ENCODE measurements around the gene CDC6. TPM values are rescaled to one million over a fixed set of nuclear protein-coding genes. Genes with fewer than 3 reads are reported as not detected.

The CDC6 gene
- polyA plus RNA-seq (2012; ENCODE audit: missing spikeins), result 39.5 TPM

DNA sequence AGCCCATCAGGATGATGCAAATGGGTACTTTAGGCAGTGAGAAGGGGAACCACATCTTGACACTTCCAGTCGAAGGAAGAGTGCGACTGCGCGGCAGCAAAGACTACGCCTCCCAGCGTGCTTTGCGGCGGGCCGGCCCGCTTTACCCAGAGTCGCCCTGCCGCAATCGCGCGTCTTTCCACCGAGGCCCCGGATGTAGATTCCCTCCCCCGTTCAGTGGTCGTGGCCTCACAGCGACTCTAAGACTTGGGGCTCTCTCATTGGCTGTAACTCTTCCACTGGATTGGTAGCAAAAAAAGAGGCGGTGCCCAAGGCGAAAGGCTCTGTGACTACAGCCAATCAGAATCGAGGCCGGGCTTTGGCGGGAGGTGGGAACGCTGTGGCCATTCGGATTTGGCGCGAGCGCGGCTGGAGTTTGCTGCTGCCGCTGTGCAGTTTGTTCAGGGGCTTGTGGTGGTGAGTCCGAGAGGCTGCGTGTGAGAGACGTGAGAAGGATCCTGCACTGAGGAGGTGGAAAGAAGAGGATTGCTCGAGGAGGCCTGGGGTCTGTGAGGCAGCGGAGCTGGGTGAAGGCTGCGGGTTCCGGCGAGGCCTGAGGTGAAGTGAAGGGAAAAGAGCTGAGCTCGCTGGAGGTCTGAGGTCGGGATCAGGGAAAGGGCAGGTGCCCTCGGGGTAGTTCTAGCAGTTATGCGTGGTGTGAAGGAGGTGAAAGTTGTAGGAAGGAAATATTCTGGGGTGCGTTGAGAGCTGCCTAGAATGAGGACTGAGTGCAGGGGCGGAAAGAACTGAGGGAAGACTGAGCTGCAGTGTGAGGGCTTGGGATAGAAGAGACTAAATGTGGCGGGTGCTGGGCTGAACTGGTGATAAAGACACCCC, at the start of gene CDC6:
Gene CDC6 (plus strand): TSS at position 386 of the 876 bp plus-strand sequence. CDS start 1,542 bp downstream, outside the sequence.
- TF ChIP-seq TAF1 (IDR thresholded peaks at IDR 0.05; ENCODE audit: borderline replicate concordance, low read depth, low read length), result peak; percentile 85; the same call in 1 of the 2 replicates
- TF ChIP-seq POLR2A (IDR thresholded peaks at IDR 0.05; ENCODE audit: low read depth, low read length), result peak; percentile 86; the same call in 1 of the 2 replicates
- peak; percentile 88 for TF ChIP-seq POLR2AphosphoS5 (IDR thresholded peaks at IDR 0.05; ENCODE audit: low read depth, low read length)
- FAIRE-seq, result peak; percentile 88
- peak; percentile 87 for DNase-seq (ENCODE audit: insufficient read length)

DNA sequence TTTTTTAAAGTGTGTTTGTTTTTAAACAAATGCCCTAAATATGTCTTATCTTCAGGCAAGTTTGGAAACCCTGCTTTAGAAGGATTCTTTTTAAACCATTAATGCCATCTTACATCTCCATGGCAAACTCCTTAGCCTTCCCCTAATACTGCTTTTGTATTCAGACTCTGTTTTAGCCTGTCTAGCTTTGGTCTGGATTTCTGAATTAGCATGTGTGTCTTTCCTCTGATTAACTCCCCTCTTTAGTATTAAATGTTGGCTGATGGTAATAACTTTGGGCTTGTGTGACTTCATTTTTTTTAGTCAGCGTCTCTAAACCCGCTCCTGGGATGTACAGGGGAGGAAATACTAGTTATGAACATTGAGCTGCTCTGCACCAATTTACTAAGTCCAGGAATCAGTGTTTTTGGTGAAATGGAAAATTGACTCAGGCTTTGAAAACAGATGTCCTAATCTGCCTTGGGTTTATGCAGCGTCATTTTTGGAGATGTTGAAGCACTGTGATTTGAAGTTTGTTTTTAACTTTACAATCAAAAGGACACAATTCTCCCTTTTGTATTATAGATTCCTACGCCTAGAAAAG, 46.3 kb upstream of the CDC6 start:
- FAIRE-seq (no peak), DNase-seq (ENCODE audit: insufficient read length) (no peak)
- TF ChIP-seq POLR2A (IDR thresholded peaks at IDR 0.05; ENCODE audit: low read depth, low read length) (no peak), POLR2AphosphoS5 (IDR thresholded peaks at IDR 0.05; ENCODE audit: low read depth, low read length) (no peak), TAF1 (IDR thresholded peaks at IDR 0.05; ENCODE audit: borderline replicate concordance, low read depth, low read length) (no peak)

DNA sequence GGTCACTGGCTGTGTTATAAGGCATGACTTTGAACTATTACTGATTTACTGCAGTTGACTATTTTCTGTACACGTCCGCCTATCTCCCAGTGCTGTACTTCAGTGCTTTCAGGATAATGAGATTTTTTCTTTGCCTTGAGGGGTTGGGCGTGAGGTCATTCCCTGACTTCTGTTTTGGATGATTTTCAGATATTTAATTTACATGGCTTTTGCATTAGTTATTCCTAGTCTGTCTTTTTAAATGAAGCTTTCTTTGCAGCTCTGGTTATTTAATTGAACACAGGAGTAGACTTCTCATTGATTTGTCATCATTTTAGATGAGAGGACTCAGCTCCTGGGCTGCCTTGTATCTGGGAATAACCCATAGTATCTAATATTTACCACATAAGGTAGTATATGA, 44.9 kb upstream of the CDC6 start:
- DNase-seq (ENCODE audit: insufficient read length) (no peak), FAIRE-seq (no peak)
- TF ChIP-seq POLR2AphosphoS5 (IDR thresholded peaks at IDR 0.05; ENCODE audit: low read depth, low read length) (no peak), TAF1 (IDR thresholded peaks at IDR 0.05; ENCODE audit: borderline replicate concordance, low read depth, low read length) (no peak), POLR2A (IDR thresholded peaks at IDR 0.05; ENCODE audit: low read depth, low read length) (no peak)

- DNase-seq (ENCODE audit: insufficient read length) (no peak), FAIRE-seq (no peak)
- no peak for TF ChIP-seq POLR2AphosphoS5 (IDR thresholded peaks at IDR 0.05; ENCODE audit: low read depth, low read length)
These were observed 43.9 kb upstream of the CDC6 start for GRCh38 chr17:40243761-40244160.

GRCh38 chr17:40244255-40244654, 43.4 kb upstream of the CDC6 start:
- FAIRE-seq (no peak), DNase-seq (ENCODE audit: insufficient read length) (no peak)
- TF ChIP-seq POLR2AphosphoS5 (IDR thresholded peaks at IDR 0.05; ENCODE audit: low read depth, low read length), result no peak
- no peak for TF ChIP-seq POLR2A (IDR thresholded peaks at IDR 0.05; ENCODE audit: low read depth, low read length)
- no peak for TF ChIP-seq TAF1 (IDR thresholded peaks at IDR 0.05; ENCODE audit: borderline replicate concordance, low read depth, low read length)

- TF ChIP-seq TAF1 (IDR thresholded peaks at IDR 0.05; ENCODE audit: borderline replicate concordance, low read depth, low read length) (no peak), POLR2A (IDR thresholded peaks at IDR 0.05; ENCODE audit: low read depth, low read length) (no peak), POLR2AphosphoS5 (IDR thresholded peaks at IDR 0.05; ENCODE audit: low read depth, low read length) (no peak)
- no peak for DNase-seq (ENCODE audit: insufficient read length)
- no peak for FAIRE-seq
These were observed 39.7 kb upstream of the CDC6 start for GRCh38 chr17:40247926-40248495.

GRCh38 chr17:40248507-40248906, 39.2 kb upstream of the CDC6 start:
- FAIRE-seq, result no peak

DNA sequence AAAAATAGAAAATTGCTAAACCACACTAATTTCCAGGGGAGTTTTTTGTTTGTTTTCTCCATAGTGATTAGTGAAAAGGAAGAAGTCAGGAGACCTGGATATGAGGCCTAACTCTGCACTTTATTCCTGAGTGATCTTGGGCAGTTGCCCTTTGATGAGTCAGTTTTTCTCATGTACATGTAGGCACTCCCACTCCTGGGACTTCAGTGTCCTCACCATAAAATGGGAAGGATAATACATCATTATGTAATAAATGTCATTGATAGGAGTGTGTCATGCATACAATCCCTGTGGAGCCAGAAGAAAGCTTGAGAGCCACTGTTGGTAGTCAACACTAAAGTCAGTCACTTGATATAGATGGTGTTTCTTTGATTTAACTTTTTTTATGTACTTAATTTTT, 36.1 kb upstream of the CDC6 start:
- no peak for DNase-seq (ENCODE audit: insufficient read length)
- FAIRE-seq, result no peak
- TF ChIP-seq POLR2AphosphoS5 (IDR thresholded peaks at IDR 0.05; ENCODE audit: low read depth, low read length) (no peak), TAF1 (IDR thresholded peaks at IDR 0.05; ENCODE audit: borderline replicate concordance, low read depth, low read length) (no peak), POLR2A (IDR thresholded peaks at IDR 0.05; ENCODE audit: low read depth, low read length) (no peak)

More at GRCh38 chr17:40248507-40248906, 39.2 kb upstream of the CDC6 start:
- no peak for DNase-seq (ENCODE audit: insufficient read length)
- no peak for TF ChIP-seq POLR2A (IDR thresholded peaks at IDR 0.05; ENCODE audit: low read depth, low read length)
- no peak for TF ChIP-seq TAF1 (IDR thresholded peaks at IDR 0.05; ENCODE audit: borderline replicate concordance, low read depth, low read length)
- TF ChIP-seq POLR2AphosphoS5 (IDR thresholded peaks at IDR 0.05; ENCODE audit: low read depth, low read length), result no peak

GRCh38 chr17:40253565-40253964, 34.1 kb upstream of the CDC6 start:
- TF ChIP-seq TAF1 (IDR thresholded peaks at IDR 0.05; ENCODE audit: borderline replicate concordance, low read depth, low read length), result no peak
- no peak for TF ChIP-seq POLR2A (IDR thresholded peaks at IDR 0.05; ENCODE audit: low read depth, low read length)
- no peak for TF ChIP-seq POLR2AphosphoS5 (IDR thresholded peaks at IDR 0.05; ENCODE audit: low read depth, low read length)
- DNase-seq (ENCODE audit: insufficient read length) (no peak), FAIRE-seq (no peak)

DNA sequence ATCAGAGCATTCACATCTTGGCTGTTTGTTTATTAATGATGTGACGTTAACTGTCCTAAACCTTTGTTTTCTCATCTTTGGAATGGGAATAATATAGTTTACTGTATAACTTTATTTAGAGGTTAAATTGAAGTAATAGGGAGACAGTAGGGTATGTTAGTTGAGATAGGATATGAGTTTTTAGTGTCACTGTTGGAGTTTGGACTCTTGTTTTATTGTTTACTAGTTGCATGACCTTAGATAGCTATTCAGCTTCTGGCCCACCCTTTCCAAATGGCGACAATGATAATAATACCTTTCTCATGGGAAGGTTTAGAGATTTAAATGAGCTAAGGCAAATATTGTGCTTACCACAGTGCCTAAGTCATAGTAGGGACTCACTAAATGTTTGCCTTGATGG, 28.2 kb upstream of the CDC6 start:
- no peak for FAIRE-seq
- no peak for DNase-seq (ENCODE audit: insufficient read length)
- no peak for TF ChIP-seq POLR2A (IDR thresholded peaks at IDR 0.05; ENCODE audit: low read depth, low read length)
- TF ChIP-seq TAF1 (IDR thresholded peaks at IDR 0.05; ENCODE audit: borderline replicate concordance, low read depth, low read length), result no peak
- no peak for TF ChIP-seq POLR2AphosphoS5 (IDR thresholded peaks at IDR 0.05; ENCODE audit: low read depth, low read length)

DNA sequence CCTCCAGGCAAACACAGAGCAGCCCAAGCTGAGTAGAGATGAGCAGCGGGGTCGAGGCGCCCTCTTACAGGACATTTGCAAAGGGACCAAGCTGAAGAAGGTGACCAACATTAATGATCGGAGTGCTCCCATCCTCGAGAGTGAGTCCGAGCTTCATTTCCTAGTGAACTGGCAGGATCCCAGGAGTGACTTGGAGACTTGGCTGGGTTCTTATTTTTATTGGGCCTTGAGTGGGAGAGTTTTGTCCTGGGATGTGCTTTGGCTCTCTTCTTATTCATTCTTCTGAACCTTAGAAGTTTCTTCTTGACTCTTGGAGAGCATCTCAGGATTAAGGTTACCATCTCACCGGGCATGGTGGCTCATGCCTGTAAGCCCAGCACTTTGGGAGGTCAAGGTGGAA, 27.2 kb upstream of the CDC6 start:
- no peak for TF ChIP-seq TAF1 (IDR thresholded peaks at IDR 0.05; ENCODE audit: borderline replicate concordance, low read depth, low read length)
- no peak for FAIRE-seq
- DNase-seq (ENCODE audit: insufficient read length), result no peak
